Activated CD4-positive, alpha-beta T cell treated with anti-CD3 and anti-CD28 coated beads, Interleukin-2, Interleukin-6, amounts not matched to agents 100 ng/mL and 50 ng/mL, durations not matched to agents 16 hours and 8 hours (primary cell): Measurements from ENCODE around the gene OPRL1.
"Not testable (repeated sequence)": the region's sequence is repeated elsewhere in the genome, so short reads cannot be mapped to it uniquely, and the experiment has no call there.

Experiments
- DNase-seq: peaks from one replicate; pipeline ENCODE4 v3.0.0-alpha.2; 2020

The OPRL1 gene

GRCh38 chr20:64106435-64106961, 26.6 kb downstream of the OPRL1 start:
- no peak for DNase-seq

GRCh38 chr20:64106981-64107735, 27.3 kb downstream of the OPRL1 start, which contains the start of gene NPBWR2:
Gene NPBWR2, minus strand, starts transcription at chr20:64107565. Its CDS starts 734 bp downstream, at chr20:64106831.
- DNase-seq: no peak

- DNase-seq: no peak
Measured at GRCh38 chr20:64107736-64108457, 28.0 kb downstream of the OPRL1 start.

- no peak for DNase-seq
Measured at GRCh38 chr20:64108731-64109681, 29.1 kb downstream of the OPRL1 start.

- DNase-seq: no peak
Measured at GRCh38 chr20:64109831-64110391, 30.0 kb downstream of the OPRL1 start.

GRCh38 chr20:64110411-64111068, 30.7 kb downstream of the OPRL1 start:
- no peak for DNase-seq

- no peak for DNase-seq
Measured at GRCh38 chr20:64111841-64112641, 32.2 kb downstream of the OPRL1 start.

GRCh38 chr20:64112691-64113443, 33.0 kb downstream of the OPRL1 start:
- no peak for DNase-seq

- DNase-seq: no peak
Measured at GRCh38 chr20:64113444-64113775, 33.5 kb downstream of the OPRL1 start.

- no peak for DNase-seq
Measured at GRCh38 chr20:64113796-64114355, 34.0 kb downstream of the OPRL1 start.

- no peak for DNase-seq
Measured at GRCh38 chr20:64114356-64114971, 34.6 kb downstream of the OPRL1 start.

GRCh38 chr20:64115171-64115911, 35.5 kb downstream of the OPRL1 start:
- no peak for DNase-seq

- no peak for DNase-seq
Measured at GRCh38 chr20:64116016-64116415, 36.1 kb downstream of the OPRL1 start.

- DNase-seq: no peak
Measured at GRCh38 chr20:64116541-64117431, 36.9 kb downstream of the OPRL1 start.

- not testable (repeated sequence) for DNase-seq
Measured at GRCh38 chr20:64117432-64117777, 37.5 kb downstream of the OPRL1 start.

GRCh38 chr20:64119301-64119680, 39.4 kb downstream of the OPRL1 start:
- DNase-seq: no peak

GRCh38 chr20:64119681-64120341, 39.9 kb downstream of the OPRL1 start:
- no peak for DNase-seq
